Activated naive CD4-positive, alpha-beta T cell (primary cell): ENCODE measurements around the gene NDE1.

Experiments
- DNase-seq, 4 experiments: peaks; one replicate each; lab custom pipeline; 2025; lab: John Stamatoyannopoulos, UW

NDE1 gene

DNA sequence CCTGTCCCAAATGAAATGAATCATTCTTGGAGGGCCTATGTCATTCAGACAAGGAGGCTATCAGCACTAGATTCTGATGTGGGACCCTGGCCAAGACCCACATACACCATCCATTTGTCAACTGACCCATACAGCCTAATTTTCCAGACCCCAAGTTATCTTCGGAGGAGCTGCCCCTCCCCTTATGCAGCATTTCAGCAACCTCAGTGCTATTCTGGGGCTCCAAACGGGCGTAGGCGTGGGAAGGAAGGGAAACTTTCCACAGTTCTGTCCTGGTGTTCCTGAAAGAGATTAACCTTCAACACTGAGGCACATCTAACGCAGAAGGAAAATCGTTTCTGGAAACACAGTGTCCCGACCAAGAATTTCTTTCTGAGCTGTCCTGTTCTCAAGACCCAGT, 120.1 kb downstream of the NDE1 start:
- DNase-seq = no peak

DNA sequence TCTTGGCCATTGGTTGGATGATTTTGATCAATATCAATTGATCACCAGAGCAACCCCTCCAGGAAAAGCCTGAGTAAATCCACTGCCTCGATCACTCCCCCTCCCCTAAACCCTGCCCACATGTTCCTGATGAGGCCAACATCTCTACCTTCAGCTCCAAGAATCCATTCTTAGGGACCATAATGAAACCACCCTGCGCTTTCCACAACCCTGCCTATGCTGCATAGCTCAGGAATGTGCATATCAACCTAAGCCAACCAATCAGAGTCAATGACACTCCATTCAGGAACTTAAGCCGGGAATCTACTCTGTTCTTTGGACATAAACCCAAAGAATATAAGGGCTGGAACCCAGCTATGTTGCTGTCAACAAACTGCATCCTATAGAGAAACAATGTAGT, 120.5 kb downstream of the NDE1 start:
- DNase-seq = no peak

DNA sequence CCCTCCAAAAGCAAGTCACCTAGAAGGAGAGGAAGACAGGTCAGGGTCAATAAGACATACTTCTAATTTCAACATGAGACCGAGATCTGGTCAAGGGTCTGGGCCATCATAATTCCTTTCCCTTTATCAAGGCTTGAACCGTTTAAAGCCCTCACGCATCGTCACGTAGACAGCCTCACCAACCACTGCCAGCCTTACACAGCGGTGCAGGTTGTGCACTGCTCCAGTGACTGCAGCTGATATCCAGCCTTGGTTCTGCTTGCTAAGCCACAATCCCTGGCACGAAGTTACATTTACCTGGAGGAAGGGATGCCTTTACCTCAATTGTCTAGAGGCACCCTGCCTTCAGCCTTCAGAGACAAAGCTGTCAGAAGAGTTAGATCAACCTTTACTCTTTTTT, 121.6 kb downstream of the NDE1 start:
- no peak for DNase-seq

DNA sequence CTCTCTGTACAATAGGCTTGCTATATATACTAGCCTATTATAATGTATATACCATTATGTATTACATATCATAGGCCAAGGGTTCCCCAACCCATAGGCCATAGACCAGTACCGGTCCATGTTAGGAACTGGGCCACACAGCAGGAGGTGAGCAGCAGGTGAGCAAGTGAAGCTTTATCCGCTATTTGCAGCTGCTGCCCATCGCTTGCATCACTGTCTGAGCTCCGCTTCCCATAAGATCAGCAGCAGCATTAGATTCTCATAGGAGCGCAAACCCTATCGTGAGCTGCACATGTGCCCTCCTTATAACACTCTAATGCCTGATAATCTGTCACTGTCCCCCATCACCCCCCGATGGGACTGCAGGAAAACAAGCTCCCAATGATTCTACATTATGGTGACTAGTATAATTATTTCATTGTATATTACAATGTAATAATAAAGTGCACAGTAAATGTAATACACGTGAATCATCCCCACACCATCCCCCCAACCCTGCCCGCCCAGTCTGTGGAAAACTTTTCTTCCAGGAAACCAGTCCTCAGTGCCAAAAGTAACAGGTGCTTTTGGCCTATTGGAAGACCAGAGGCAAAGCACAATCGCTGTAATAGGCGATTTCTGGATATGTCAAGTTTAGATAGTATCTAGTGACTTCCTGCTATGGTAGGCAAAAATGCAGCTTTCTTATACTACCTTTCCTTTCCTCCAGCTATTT, 122.7 kb downstream of the NDE1 start:
- no peak for DNase-seq

DNA sequence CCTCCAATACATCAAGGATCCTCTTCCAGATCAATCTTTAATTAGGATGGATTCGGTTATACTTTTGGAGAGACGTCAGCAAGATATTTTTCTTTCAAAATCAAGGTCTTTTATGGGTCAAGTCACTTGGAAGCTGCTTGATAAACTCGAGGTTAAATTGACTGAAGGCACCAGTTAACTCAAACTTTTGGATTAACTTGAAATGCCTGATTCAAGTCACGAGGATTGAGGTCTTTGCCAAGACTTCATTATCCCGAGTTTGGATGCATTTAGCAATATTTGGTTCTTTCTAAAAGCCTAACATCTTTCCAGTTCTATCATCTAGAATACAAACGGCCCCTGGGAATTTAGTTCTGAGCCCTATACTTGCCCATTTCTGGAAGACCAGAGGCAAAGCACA, 123.9 kb downstream of the NDE1 start:
- no peak for DNase-seq

DNA sequence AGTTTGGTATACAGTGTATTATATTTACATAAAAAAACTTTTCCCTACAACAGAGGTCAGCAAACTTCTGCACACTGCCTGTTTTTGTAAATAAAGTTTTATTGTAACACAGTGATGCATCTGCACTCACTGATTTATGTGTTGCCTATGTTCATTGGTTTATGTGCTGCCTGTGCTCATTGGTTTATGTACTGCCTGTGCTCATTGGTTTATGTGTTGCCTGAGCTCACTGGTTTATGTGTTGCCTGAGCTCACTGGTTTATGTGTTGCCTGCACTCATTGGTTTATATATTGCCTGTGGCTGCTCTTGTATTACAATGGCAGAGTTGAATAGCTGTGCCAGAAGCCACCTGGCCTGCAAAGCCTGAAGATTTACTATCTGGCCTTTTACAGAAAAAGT, 125.2 kb downstream of the NDE1 start:
- no peak for DNase-seq

DNA sequence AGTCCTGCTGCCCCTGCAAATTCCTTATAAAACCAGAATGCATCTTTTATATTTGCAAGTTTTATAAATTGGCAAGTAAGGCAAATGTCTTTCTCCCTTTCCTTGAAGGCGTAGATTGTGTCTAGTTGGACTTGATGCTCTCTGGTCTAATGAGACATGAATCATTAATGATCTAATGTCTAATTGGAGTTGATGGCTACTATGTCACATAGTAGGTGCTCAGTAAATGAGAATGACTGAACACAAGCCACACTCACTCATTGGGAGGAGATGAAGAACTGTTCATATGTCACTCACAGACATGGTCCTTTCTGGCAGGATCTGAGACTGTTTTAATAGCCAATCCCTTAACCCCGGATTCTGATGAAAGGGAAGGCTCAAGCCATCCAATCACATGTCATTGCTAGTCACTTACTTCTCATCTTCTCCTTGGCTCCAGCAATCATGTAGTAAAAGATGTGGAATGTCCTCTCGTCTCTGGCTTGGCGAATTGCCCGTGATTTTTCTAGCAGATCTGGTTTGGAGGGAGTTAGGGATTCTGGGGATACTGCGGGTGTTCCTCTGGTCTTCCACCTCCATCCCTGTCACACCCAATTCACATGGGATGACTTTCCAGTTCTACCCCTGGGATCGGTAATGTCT, 125.7 kb downstream of the NDE1 start:
- DNase-seq = no peak
